Measurements from ENCODE around the gene TCF19.
"Not testable (repeated sequence)": the region's sequence is repeated elsewhere in the genome, so short reads cannot be mapped to it uniquely, and the experiment has no call there.

- not testable (repeated sequence) for TF ChIP-seq CTCF (IDR thresholded peaks at IDR 0.05); EZH2 (IDR thresholded peaks at IDR 0.05; ENCODE audit: borderline replicate concordance, insufficient read depth, low read depth, low read length, poor library complexity, severe bottlenecking)
These were observed 30.8 kb downstream of the TCF19 start for GRCh38 chr6:31189223-31189622.
